H1 (cell line): ENCODE measurements around the gene ZMYM4. TPM values are rescaled to one million over a fixed set of nuclear protein-coding genes. Genes with fewer than 3 reads are reported as not detected.

Experiments used
- CTCF ChIA-PET: fragments of 300-600 bp; sonication (Branson Sonifier 250); formaldehyde crosslinking; loops from one replicate; lab custom pipeline; 2021; ENCODE audit not compliant: partially characterized antibody; lab: Charles Lee
- POLR2A ChIA-PET: fragments of 300-600 bp; sonication (Branson Sonifier 250); formaldehyde crosslinking; loops from one replicate; lab custom pipeline; 2021; ENCODE audit warnings: inconsistent platforms; ENCODE audit not compliant: partially characterized antibody; lab: Charles Lee
- DNase-seq, 2 experiments: peaks; one replicate each; pipeline versions ENCODE4 v3.0.0 to v3.0.0-alpha.2; 2010 to 2022; ENCODE audit warnings: low spot score in 2 of 2, low read depth in 1 of 2, mixed read lengths in 1 of 2
- FAIRE-seq: peaks from 2 replicates; lab custom pipeline; 2011; peaks lifted over from hg19 to GRCh38; lab: Jason Lieb, UNC
- H2AFZ ChIP-seq: 2 replicates; pipeline ENCODE4 v1.8.1; 2012; ENCODE audit warnings: low read length, inconsistent platforms
- H2AK5ac ChIP-seq: 2 replicates; pipeline ENCODE4 v1.6.1; 2013; ENCODE audit warnings: low read depth, low read length
- H2BK120ac ChIP-seq: replicated peaks from 2 replicates; pipeline ENCODE3; 2013; ENCODE audit warnings: low read depth, low read length, inconsistent platforms
- H2BK12ac ChIP-seq: 2 replicates; pipeline ENCODE4 v1.6.1; 2013; ENCODE audit warnings: low read depth, low read length
- H2BK15ac ChIP-seq: 2 replicates; pipeline ENCODE4 v1.6.1; 2013; ENCODE audit warnings: low read length
- H2BK20ac ChIP-seq: 2 replicates; pipeline ENCODE4 v1.6.1; 2013; ENCODE audit warnings: low read length
- H2BK5ac ChIP-seq: 2 replicates; pipeline ENCODE4 v1.6.1; 2013; ENCODE audit warnings: low read depth, low read length
- H3K14ac ChIP-seq: 2 replicates; pipeline ENCODE4 v1.6.1; 2013; ENCODE audit warnings: inconsistent platforms; ENCODE audit not compliant: insufficient read length
- H3K18ac ChIP-seq: 2 replicates; pipeline ENCODE4 v1.6.1; 2013; ENCODE audit warnings: low read length; ENCODE audit errors: extremely low read depth
- H3K23ac ChIP-seq: 2 replicates; pipeline ENCODE4 v1.6.1; 2013; ENCODE audit warnings: inconsistent platforms; ENCODE audit not compliant: insufficient read length
- H3K23me2 ChIP-seq: 2 replicates; pipeline ENCODE4 v1.6.1; 2013; ENCODE audit warnings: low read depth, low read length
- H3K27ac ChIP-seq: 2 replicates; pipeline ENCODE4 v1.6.1; 2011; ENCODE audit warnings: low read depth, low read length, inconsistent platforms
- H3K27me3 ChIP-seq, 4 experiments: replicated peaks in 1 of 4; 1 replicate in 1 of 4; 2 replicates in 3 of 4; pipeline versions ENCODE4 v1.6.1 to v1.8.1; 2011 to 2013; ENCODE audit warnings: low read length in 3 of 4, mild to moderate bottlenecking in 3 of 4, inconsistent platforms in 2 of 4, mixed read lengths in 2 of 4, moderate library complexity in 1 of 4; ENCODE audit not compliant: control insufficient read depth in 3 of 4, insufficient read depth in 3 of 4; ENCODE audit errors: extremely low read depth in 1 of 4
- H3K36me3 ChIP-seq, 4 experiments: 2 replicates each; pipeline versions ENCODE4 v1.6.1 to v1.8.1; 2011 to 2013; ENCODE audit warnings: mild to moderate bottlenecking in 4 of 4, low read length in 3 of 4, moderate library complexity in 2 of 4, control low read depth in 1 of 4, inconsistent platforms in 1 of 4; ENCODE audit not compliant: insufficient read depth in 4 of 4, control insufficient read depth in 2 of 4
- H3K4ac ChIP-seq: replicated peaks from 2 replicates; pipeline ENCODE3; 2013; ENCODE audit warnings: low read length, low read depth, mixed read lengths, inconsistent platforms; ENCODE audit not compliant: insufficient read length
- H3K4me1 ChIP-seq, 4 experiments: replicated peaks in 1 of 4; 1 replicate in 1 of 4; 2 replicates in 3 of 4; pipeline versions ENCODE4 v1.6.1 to v1.8.1; 2011 to 2013; ENCODE audit warnings: low read length in 3 of 4, inconsistent platforms in 2 of 4, mixed read lengths in 1 of 4; ENCODE audit not compliant: insufficient read depth in 4 of 4, control insufficient read depth in 3 of 4
- H3K4me2 ChIP-seq, 2 experiments: 2 replicates each; pipeline versions ENCODE4 v1.6.1 to v1.8.1; 2011 to 2013; ENCODE audit warnings: low read depth in 2 of 2, low read length in 2 of 2, control low read depth in 1 of 2, inconsistent platforms in 1 of 2, mild to moderate bottlenecking in 1 of 2; ENCODE audit not compliant: insufficient read depth in 1 of 2
- H3K4me3 ChIP-seq, 4 experiments: fragments of 200-600, 300-600 bp in 1 of 4; sonication (generic), shearing (Covaris generic), sonication (Bioruptor Twin) in 1 of 4; 2 replicates each; pipeline versions ENCODE4 v1.5.1 to v1.8.1; 2011 to 2016; ENCODE audit warnings: low read length in 4 of 4, low read depth in 3 of 4, control low read depth in 2 of 4, inconsistent platforms in 2 of 4, mild to moderate bottlenecking in 2 of 4, mixed read lengths in 1 of 4, moderate library complexity in 1 of 4; ENCODE audit not compliant: insufficient read depth in 2 of 4; ENCODE audit errors: extremely low read depth in 1 of 4
- H3K56ac ChIP-seq: replicated peaks from 2 replicates; pipeline ENCODE3; 2013; ENCODE audit warnings: low read depth, mild to moderate bottlenecking, mixed read lengths, low read length, inconsistent platforms; ENCODE audit not compliant: insufficient read length
- H3K79me1 ChIP-seq: 2 replicates; pipeline ENCODE4 v1.6.1; 2013; ENCODE audit warnings: low read depth, low read length, control low read depth
- H3K79me2 ChIP-seq, 2 experiments: 2 replicates each; pipeline versions ENCODE4 v1.6.1 to v1.8.1; 2012 to 2013; ENCODE audit warnings: low read length in 2 of 2, mild to moderate bottlenecking in 2 of 2, inconsistent platforms in 1 of 2; ENCODE audit not compliant: insufficient read depth in 2 of 2, control insufficient read depth in 1 of 2
- H3K9ac ChIP-seq, 4 experiments: replicated peaks in 1 of 4; 1 replicate in 1 of 4; 2 replicates in 3 of 4; pipeline versions ENCODE4 v1.6.1 to v1.8.1; 2011 to 2013; ENCODE audit warnings: low read depth in 3 of 4, low read length in 3 of 4, control low read depth in 2 of 4, mild to moderate bottlenecking in 2 of 4, moderate library complexity in 2 of 4, inconsistent platforms in 1 of 4; ENCODE audit errors: extremely low read depth in 1 of 4
- H3K9me3 ChIP-seq, 2 experiments: 2 replicates each; pipeline versions ENCODE4 v1.6.1 to v1.8.1; 2012 to 2013; ENCODE audit warnings: mild to moderate bottlenecking in 2 of 2, moderate library complexity in 2 of 2, control low read depth in 1 of 2, inconsistent platforms in 1 of 2, low read depth in 1 of 2, low read length in 1 of 2, mixed read lengths in 1 of 2; ENCODE audit not compliant: insufficient read depth in 2 of 2
- H4K20me1 ChIP-seq, 2 experiments: replicated peaks in 1 of 2; 2 replicates each; pipeline versions ENCODE3 to v1.8.1; 2011 to 2013; ENCODE audit warnings: inconsistent platforms in 2 of 2, low read length in 2 of 2, mild to moderate bottlenecking in 1 of 2; ENCODE audit not compliant: insufficient read depth in 2 of 2, control insufficient read depth in 1 of 2
- H4K5ac ChIP-seq: 2 replicates; pipeline ENCODE4 v1.6.1; 2013; ENCODE audit warnings: low read length, low read depth, mixed read lengths, inconsistent platforms; ENCODE audit not compliant: insufficient read length
- H4K8ac ChIP-seq: 2 replicates; pipeline ENCODE4 v1.8.0; 2013; ENCODE audit warnings: mild to moderate bottlenecking, moderate library complexity, low read length, inconsistent platforms; ENCODE audit not compliant: insufficient read depth; ENCODE audit errors: extremely low read depth
- H4K91ac ChIP-seq: replicated peaks from 2 replicates; pipeline ENCODE3; 2013; ENCODE audit warnings: low read length, mixed read lengths, inconsistent platforms; ENCODE audit not compliant: insufficient read length
- ASH2L ChIP-seq: fragments of 200-600, 300-600 bp; sonication (generic); IDR thresholded peaks from one replicate; pipeline ENCODE4 v1.7.1; 2017; ENCODE audit warnings: low read length
- HDAC2 ChIP-seq, 2 experiments: fragments of 300-600 bp in 1 of 2; sonication (generic) in 1 of 2; IDR thresholded peaks; 2 replicates each; pipeline ENCODE4 v1.6.1; 2011 to 2012; ENCODE audit warnings: low read depth in 2 of 2, low read length in 2 of 2, mild to moderate bottlenecking in 2 of 2, moderate library complexity in 2 of 2, borderline replicate concordance in 1 of 2, inconsistent platforms in 1 of 2
- PHF8 ChIP-seq: fragments of 200-600 bp; sonication (generic); conservative IDR thresholded peaks from 2 replicates; pipeline ENCODE4 v1.7.1; 2012; ENCODE audit warnings: low read depth, mild to moderate bottlenecking, inconsistent platforms, low read length, moderate library complexity
- SP2 ChIP-seq: IDR thresholded peaks from 2 replicates; pipeline ENCODE4 v1.6.1; 2012; ENCODE audit warnings: mild to moderate bottlenecking, low read length, inconsistent platforms
- YY1 ChIP-seq: IDR thresholded peaks from 2 replicates; pipeline ENCODE4 v1.6.1; 2011; ENCODE audit warnings: low read depth, mild to moderate bottlenecking, low read length
- WGBS, 2 experiments: shearing (Covaris generic) in 1 of 2; methylation state at CpG; one replicate each; pipeline versions ENCODE4 v1.1.6 to v1.1.7; 2013 to 2015; ENCODE audit warnings: low lambda C conversion rate in 2 of 2, mixed read lengths in 2 of 2, inconsistent platforms in 1 of 2, low coverage in 1 of 2, missing lambda C conversion rate in 1 of 2; ENCODE audit not compliant: insufficient replicate concordance in 2 of 2, insufficient coverage in 1 of 2, insufficient read length in 1 of 2; ENCODE audit errors: extremely low coverage in 1 of 2, missing lambda C conversion rate in 1 of 2; 5-methylcytosine and 5-hydroxymethylcytosine counted together
- polyA plus RNA-seq, 7 experiments: library from polyadenylated mRNA; depleted of rRNA in 3 of 7; stranded (reverse) in 5 of 7; unstranded in 2 of 7; fragments of >200 nt in 5 of 7; fragments of 200-250 nt in 2 of 7; gene quantifications; 1 replicate in 5 of 7; 2 replicates in 1 of 7; 4 replicates in 1 of 7; pipeline versions ENCODE4 v1.2.1 to v1.2.3, GENCODE V29; 2011 to 2013; ENCODE audit warnings: missing spikeins in 2 of 7, mixed read lengths in 2 of 7
- total RNA-seq: library from RNA; stranded (reverse); fragmentation: NEBNext Ultra II Directional; extraction: Animal tissue kit (Norgen Biotek cat#: 25700); gene quantifications from 2 replicates; pipeline ENCODE4 v1.2.1, GENCODE V29; 2021

The ZMYM4 gene
- total and polyA plus RNA-seq, 2 of the 8 experiments (the other 6 are each of a cell fraction or from before 2014, with no cell fraction given), result 16.7 to 81.3 TPM

GRCh38 chr1:35432231-35432630 is 163.7 kb downstream of the ZMYM4 start:
- no peaks in the 10 kb centered on the region for H3K9me3 ChIP-seq
- H4K8ac ChIP-seq, result no peak overlapping the region; the same call in 1 of the 2 replicates
- H3K4me1 ChIP-seq, result peaks cover 0 to 4% (median 0%) of the 10 kb centered on the region in 4 experiments; a peak in 1 of 7 replicates
- CTCF ChIA-PET, result interaction anchor here (0.6 to 1.9 kb wide), 8 partner anchors 12 to 273 kb away, joined by 3 to 4 read pairs (median 3); no protein-coding TSS in a partner anchor
- no peak overlapping the region for H3K18ac ChIP-seq
- H3K27ac ChIP-seq, result no peak overlapping the region
- no peak overlapping the region for H2AK5ac ChIP-seq
- no peak overlapping the region for H3K4me3 ChIP-seq
- no peak overlapping the region for H2AFZ ChIP-seq
- H2BK12ac ChIP-seq, result no peak overlapping the region
- H4K91ac ChIP-seq, result no peak overlapping the region
- no peak overlapping the region for H3K56ac ChIP-seq
- H4K5ac ChIP-seq, result no peak overlapping the region
- H3K14ac ChIP-seq, result no peak overlapping the region
- no peak overlapping the region for H3K23ac ChIP-seq
- H2BK120ac ChIP-seq, result no peak overlapping the region
- POLR2A ChIA-PET, result interaction anchor here (0.5 to 0.7 kb wide), 2 partner anchors 239 to 250 kb away, joined by 3 read pairs; partner anchors contain the start of gene SFPQ
- no peak overlapping the region for H3K9ac ChIP-seq
- H3K4me2 ChIP-seq, result no peak overlapping the region
- H3K36me3 ChIP-seq, result peaks cover 5 to 33% (median 14%) of the 10 kb centered on the region in 4 experiments; a peak in 5 of 8 replicates
- FAIRE-seq, result no peak
- H2BK20ac ChIP-seq, result no peak overlapping the region
- no peaks in the 10 kb centered on the region for H3K79me1 ChIP-seq
- H3K79me2 ChIP-seq, result no peaks in the 10 kb centered on the region
- H3K4ac ChIP-seq, result no peak overlapping the region
- no peaks in the 10 kb centered on the region for H3K27me3 ChIP-seq
- H3K23me2 ChIP-seq, result no peaks in the 10 kb centered on the region
- peaks cover 0 to 3% of the 10 kb centered on the region in 2 experiments for H4K20me1 ChIP-seq
- DNase-seq, result no peak
- H2BK15ac ChIP-seq, result no peak overlapping the region
- 95% methylated on average over 10 of the region's 10 CpGs; no CpG with 5 or more reads in 1 of the 2 experiments for WGBS, 2 experiments
- no peak overlapping the region for H2BK5ac ChIP-seq
- TF ChIP-seq PHF8 (no peak), SP2 (no peak), ASH2L (no peak), HDAC2 (IDR thresholded peaks at IDR 0.05; ENCODE audit: borderline replicate concordance in 1 of 2, low read depth in 2 of 2, low read length in 2 of 2) (no peak), YY1 (no peak)
